ENCODE results near the gene JMJD7. TPM values are rescaled to one million over a fixed set of nuclear protein-coding genes. Genes with fewer than 3 reads are reported as not detected.
A peak's percentile ranks its signal among the peaks of the same experiment; 100 is the strongest.

The JMJD7 gene
- total RNA-seq, 1 donor from 2014 or later, result 13.8 TPM

DNA sequence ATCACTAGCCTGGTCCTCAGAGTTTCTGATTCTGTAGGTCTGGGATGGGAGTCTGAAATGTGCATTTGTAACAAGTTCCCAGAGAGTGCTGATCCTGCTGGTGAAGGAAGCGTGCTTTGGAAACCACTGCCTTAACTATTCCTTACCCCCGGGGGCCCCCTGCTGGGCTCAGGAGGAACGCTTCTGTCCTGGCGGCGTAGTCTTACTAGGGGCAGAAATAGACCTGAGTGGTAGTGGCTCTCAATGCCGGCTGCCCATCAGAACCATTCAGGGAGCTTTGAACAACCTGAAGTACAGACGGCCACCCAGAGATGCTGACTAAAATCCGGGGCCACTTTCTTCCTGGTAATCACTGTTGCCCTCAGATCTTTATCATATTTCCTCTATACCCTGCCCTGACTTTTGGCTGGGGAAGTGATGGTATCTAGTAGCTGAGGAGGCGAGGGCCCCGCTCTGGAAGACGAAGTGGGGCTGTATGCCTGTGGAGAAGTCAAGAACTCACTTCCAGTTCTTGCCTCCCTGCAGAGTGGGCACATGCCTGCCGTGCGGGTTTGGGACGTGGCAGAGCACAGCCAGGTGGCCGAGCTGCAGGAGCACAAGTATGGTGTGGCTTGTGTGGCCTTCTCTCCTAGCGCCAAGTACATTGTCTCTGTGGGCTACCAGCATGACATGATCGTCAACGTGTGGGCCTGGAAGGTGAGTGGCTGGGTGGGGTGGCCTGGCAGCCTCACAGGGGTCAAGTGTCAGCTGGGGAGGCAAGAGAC lies 16.3 kb upstream of the JMJD7 start:
- no peak overlapping the region for H3K4me3 Mint-ChIP-seq (ENCODE audit: unreplicated experiment)
- DNase-seq (ENCODE audit: low spot score), result peak; percentile 83
- H3K9me3 Mint-ChIP-seq (ENCODE audit: unreplicated experiment), result no peaks in the 10 kb centered on the region
- peaks cover 35% of the 10 kb centered on the region for H3K36me3 Mint-ChIP-seq (ENCODE audit: low read depth, unreplicated experiment)
- TF ChIP-seq, protein P1, sequence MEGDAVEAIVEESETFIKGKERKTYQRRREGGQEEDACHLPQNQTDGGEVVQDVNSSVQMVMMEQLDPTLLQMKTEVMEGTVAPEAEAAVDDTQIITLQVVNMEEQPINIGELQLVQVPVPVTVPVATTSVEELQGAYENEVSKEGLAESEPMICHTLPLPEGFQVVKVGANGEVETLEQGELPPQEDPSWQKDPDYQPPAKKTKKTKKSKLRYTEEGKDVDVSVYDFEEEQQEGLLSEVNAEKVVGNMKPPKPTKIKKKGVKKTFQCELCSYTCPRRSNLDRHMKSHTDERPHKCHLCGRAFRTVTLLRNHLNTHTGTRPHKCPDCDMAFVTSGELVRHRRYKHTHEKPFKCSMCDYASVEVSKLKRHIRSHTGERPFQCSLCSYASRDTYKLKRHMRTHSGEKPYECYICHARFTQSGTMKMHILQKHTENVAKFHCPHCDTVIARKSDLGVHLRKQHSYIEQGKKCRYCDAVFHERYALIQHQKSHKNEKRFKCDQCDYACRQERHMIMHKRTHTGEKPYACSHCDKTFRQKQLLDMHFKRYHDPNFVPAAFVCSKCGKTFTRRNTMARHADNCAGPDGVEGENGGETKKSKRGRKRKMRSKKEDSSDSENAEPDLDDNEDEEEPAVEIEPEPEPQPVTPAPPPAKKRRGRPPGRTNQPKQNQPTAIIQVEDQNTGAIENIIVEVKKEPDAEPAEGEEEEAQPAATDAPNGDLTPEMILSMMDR (IDR thresholded peaks at IDR 0.05; ENCODE audit: unreplicated experiment), result peak; percentile 69
- peaks cover 30% of the 10 kb centered on the region for H3K4me1 Mint-ChIP-seq (ENCODE audit: unreplicated experiment)
- H3K27ac Mint-ChIP-seq (ENCODE audit: unreplicated experiment), result no peak overlapping the region
- peaks cover 6% of the 10 kb centered on the region for H3K27me3 Mint-ChIP-seq (ENCODE audit: unreplicated experiment)

DNA sequence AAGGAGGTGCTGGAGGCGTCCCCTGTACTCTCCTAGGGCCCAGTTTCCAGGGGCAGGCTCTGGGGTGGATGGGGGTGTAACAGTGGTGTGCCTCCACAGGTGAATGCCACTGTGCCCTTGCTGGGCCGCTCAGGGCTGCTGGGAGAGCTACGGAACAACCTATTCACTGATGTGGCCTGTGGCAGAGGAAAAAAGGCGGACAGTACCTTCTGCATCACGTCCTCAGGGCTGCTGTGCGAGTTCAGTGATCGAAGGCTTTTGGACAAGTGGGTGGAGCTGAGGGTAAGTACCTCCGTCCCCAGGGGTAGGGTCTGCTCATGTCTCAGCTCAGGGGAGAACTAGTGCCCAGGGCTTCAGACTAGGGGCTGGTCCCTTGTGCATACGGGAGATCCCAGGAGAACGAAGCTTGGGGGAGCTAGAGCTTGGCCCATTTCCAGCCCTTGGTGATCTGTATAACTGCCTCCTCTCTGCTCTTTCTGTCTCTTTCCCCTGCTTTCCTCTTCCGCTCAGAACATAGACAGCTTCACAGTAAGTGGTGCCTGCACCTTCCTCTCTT lies 15.0 kb upstream of the JMJD7 start:
- DNase-seq (ENCODE audit: low spot score), result no peak
- Mint-ChIP-seq H3K36me3 (ENCODE audit: low read depth, unreplicated experiment) (peaks cover 47% of the 10 kb centered on the region), H3K27ac (ENCODE audit: unreplicated experiment) (no peak overlapping the region), H3K4me1 (ENCODE audit: unreplicated experiment) (peaks cover 24% of the 10 kb centered on the region), H3K4me3 (ENCODE audit: unreplicated experiment) (no peak overlapping the region), H3K9me3 (ENCODE audit: unreplicated experiment) (no peaks in the 10 kb centered on the region), H3K27me3 (ENCODE audit: unreplicated experiment) (peaks cover 6% of the 10 kb centered on the region)
- TF ChIP-seq, protein P1 (IDR thresholded peaks at IDR 0.05; ENCODE audit: unreplicated experiment), result no peak

DNA sequence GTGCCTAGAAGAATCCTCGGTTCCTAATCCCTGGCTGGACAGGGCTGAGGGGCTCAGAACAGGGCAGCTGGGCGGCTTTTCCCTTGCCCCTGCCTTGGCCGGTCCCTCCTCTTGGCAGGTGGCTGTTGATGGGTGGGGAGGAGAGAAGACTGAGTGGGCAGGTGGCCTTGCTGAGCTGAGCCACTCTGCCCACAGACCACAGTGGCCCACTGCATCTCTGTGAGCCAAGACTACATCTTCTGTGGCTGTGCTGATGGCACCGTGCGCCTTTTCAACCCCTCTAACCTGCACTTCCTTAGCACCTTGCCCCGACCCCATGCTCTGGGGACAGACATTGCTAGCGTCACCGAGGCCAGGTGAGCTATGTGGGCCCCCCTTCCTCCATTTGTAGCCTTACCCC lies 14.5 kb upstream of the JMJD7 start:
- no peak overlapping the region for H3K27ac Mint-ChIP-seq (ENCODE audit: unreplicated experiment)
- no peak overlapping the region for H3K4me3 Mint-ChIP-seq (ENCODE audit: unreplicated experiment)

DNA sequence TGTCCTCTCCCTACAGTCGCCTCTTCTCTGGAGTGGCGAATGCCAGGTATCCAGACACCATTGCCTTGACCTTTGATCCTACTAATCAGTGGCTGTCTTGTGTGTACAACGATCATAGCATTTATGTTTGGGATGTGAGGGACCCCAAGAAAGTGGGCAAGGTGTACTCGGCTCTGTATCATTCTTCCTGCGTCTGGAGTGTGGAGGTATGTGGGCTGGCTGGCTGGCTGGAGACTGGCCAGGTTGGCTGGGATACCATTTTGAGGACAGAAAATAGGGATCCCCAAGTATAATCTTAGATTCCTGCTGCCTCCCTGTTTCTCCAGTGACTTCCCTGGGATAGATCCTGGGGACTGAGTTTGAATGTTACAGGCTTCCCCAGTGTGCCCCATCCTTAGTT lies 13.4 kb upstream of the JMJD7 start:
- H3K4me3 Mint-ChIP-seq (ENCODE audit: unreplicated experiment), result no peak overlapping the region
- peaks cover 14% of the 10 kb centered on the region for H3K4me1 Mint-ChIP-seq (ENCODE audit: unreplicated experiment)
- peaks cover 52% of the 10 kb centered on the region for H3K36me3 Mint-ChIP-seq (ENCODE audit: low read depth, unreplicated experiment)
- TF ChIP-seq, protein P1 (IDR thresholded peaks at IDR 0.05; ENCODE audit: unreplicated experiment), result no peak
- H3K27ac Mint-ChIP-seq (ENCODE audit: unreplicated experiment), result no peak overlapping the region
- H3K27me3 Mint-ChIP-seq (ENCODE audit: unreplicated experiment), result peaks cover 8% of the 10 kb centered on the region
- H3K9me3 Mint-ChIP-seq (ENCODE audit: unreplicated experiment), result no peaks in the 10 kb centered on the region
- no peak for DNase-seq (ENCODE audit: low spot score)

More for the DNA sequence above, 14.5 kb upstream of the JMJD7 start:
- peaks cover 51% of the 10 kb centered on the region for H3K36me3 Mint-ChIP-seq (ENCODE audit: low read depth, unreplicated experiment)
- peaks cover 8% of the 10 kb centered on the region for H3K27me3 Mint-ChIP-seq (ENCODE audit: unreplicated experiment)
- no peak for DNase-seq (ENCODE audit: low spot score)
- H3K9me3 Mint-ChIP-seq (ENCODE audit: unreplicated experiment), result no peaks in the 10 kb centered on the region
- peaks cover 24% of the 10 kb centered on the region for H3K4me1 Mint-ChIP-seq (ENCODE audit: unreplicated experiment)
- TF ChIP-seq, protein P1 (IDR thresholded peaks at IDR 0.05; ENCODE audit: unreplicated experiment), result no peak

DNA sequence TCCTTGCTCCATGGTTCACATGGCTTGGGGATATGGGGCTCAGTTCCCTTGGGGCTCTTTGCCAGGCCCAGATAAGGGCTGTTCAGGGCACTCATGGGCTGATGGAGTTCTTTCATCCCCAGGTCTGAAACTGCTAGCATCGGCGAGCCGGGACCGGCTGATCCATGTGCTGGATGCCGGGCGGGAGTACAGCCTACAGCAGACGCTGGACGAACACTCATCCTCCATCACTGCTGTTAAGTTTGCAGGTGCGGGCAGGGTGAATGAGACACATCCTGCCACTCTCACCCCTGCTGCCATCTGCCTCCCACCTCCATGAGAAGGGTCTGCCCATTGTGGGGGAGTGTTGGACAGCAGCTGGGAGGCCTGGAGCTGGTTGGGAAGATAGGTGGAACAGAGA lies 11.1 kb upstream of the JMJD7 start:
- peaks cover 11% of the 10 kb centered on the region for H3K27me3 Mint-ChIP-seq (ENCODE audit: unreplicated experiment)
- H3K4me1 Mint-ChIP-seq (ENCODE audit: unreplicated experiment), result peaks cover 3% of the 10 kb centered on the region
- no peak overlapping the region for H3K4me3 Mint-ChIP-seq (ENCODE audit: unreplicated experiment)
- no peak overlapping the region for H3K27ac Mint-ChIP-seq (ENCODE audit: unreplicated experiment)
- no peak for DNase-seq (ENCODE audit: low spot score)
- H3K36me3 Mint-ChIP-seq (ENCODE audit: low read depth, unreplicated experiment), result peaks cover 68% of the 10 kb centered on the region
- H3K9me3 Mint-ChIP-seq (ENCODE audit: unreplicated experiment), result no peaks in the 10 kb centered on the region
- TF ChIP-seq, protein P1 (IDR thresholded peaks at IDR 0.05; ENCODE audit: unreplicated experiment), result no peak

Measured in endothelial cell (in vitro differentiated cells).